ENCODE data around the gene TSNAX.
A peak's percentile ranks its signal among the peaks of the same experiment; 100 is the strongest.

Gene TSNAX

DNA sequence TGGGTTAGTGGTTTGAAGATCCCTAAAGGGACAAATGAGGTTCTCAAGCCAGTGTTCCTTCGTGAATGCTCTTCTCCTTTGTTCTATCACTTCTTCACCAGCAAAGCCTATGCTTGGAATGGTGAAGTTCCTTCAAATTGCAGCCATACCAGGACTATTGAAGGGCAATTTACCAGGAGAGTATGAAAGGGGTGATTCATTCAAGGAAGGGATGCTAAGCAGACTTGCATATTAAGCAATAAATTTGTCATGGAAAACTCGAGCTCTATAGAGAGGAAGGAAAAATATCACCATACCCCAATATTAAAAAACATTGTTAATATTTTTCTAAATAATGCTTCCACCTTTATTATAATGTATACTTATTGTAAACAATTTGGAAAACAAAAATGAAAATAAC, 9.3 kb upstream of the TSNAX start:
- DNase-seq = no peak

DNA sequence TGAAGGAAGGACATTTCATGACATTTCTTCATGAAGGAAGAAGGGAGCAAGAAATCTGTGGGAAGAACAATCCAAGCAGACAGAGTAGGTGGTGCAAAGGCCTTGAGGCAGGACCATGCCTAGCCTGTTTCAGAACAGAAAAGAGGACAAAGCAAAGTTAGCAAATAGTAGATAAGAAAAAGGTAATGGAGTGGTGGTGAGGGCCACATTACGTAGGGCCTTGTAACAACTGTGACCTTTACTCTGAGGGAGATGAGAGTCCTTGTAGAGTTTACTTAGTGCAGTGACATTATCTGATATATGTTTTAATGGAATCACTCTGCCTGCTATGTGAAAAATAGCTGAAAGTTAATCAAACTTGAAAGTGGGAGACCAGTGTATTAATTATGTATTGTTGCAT, 6.4 kb upstream of the TSNAX start:
- DNase-seq = no peak

GRCh38 chr1:231522931-231523642, 5.4 kb upstream of the TSNAX start:
- no peak for DNase-seq

DNA sequence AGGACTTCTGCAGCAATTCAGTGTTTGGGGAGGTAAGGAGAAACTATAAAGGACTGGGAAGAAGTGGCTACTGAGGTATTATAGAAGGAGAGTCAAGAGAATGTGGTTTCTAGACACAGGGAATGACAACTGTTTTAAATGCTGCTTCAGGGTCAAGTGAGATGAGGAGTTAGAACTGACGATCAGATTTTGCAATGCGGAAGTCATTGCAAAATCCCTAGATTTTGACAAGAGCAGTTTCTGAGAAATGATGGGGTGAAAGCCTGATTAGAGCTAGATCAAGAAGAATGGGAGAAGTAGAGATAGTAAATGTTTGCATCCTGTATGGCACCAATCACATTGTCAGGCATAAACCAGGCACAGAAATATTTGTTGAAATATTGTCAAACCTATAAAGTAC, 4.7 kb upstream of the TSNAX start:
- no peak for DNase-seq

DNA sequence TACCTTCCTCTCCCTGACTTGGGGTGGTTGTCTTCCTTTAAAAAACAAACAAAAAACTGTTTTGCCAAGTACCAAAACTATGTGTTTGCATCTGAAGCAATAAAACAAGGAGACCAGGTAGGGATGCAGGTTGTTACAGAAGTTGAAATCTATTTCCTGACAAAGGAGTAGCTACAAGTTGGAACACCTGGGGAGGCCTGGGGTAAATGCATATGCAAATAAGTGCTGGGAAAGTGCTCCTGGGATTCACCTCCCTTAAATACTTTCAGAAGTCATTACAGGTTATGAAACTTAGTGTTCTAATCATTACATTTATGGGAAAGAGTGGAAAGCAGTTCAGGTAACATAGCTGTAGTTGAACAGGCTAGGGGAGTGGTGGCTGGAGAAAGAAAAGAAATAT, 1.9 kb upstream of the TSNAX start:
- no peak for DNase-seq

DNA sequence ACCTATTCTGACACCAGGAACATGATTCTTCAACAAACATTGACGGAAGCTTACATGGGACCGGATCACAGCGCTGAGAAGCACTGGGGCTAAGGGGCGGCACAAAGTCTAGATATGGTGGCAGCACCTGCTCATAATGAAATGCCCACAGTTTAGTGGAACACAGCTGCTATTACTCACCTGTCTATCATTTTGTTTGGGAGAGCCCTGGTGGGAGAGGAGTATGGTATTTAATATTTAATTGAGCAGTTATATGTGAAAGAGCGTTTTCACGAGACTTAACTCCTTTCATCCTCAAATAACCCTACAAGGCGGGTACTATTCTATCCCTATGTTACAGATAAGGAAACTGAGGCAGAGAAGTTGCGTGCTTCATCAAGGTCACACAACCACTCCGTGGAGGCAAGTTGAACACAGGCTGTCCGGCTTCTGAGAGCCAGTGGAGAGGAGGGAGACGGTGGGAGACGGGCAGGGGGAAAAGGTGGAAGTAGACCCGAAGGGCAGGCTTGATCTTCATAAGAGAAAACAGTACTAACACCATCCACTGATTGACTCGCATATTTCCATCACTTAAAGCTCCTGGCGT, 790 bp upstream of the TSNAX start:
- DNase-seq = no peak

DNA sequence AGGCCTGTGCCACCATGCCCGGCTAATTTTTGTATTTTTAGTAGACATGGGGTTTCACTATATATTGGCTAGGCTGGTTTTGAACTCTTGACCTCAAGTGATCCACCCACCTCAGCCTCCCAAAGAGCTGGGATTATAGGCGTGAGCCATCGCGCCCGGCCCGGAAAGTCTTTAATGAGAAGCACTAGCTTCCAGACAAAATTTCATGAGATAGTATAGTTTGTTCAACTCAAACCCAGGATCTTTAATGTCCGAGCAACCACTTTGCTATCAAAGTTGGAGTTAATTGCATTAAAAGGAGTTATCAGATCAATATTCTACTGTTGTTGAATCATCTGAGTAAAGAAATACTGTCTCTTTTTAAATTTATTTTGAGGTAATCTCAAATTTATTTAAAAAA, 4.8 kb downstream of the TSNAX start:
- no peak for DNase-seq

- DNase-seq = no peak
These were observed 6.3 kb downstream of the TSNAX start for GRCh38 chr1:231534703-231535159.

GRCh38 chr1:231536099-231536498, 7.6 kb downstream of the TSNAX start:
- no peak for DNase-seq

DNA sequence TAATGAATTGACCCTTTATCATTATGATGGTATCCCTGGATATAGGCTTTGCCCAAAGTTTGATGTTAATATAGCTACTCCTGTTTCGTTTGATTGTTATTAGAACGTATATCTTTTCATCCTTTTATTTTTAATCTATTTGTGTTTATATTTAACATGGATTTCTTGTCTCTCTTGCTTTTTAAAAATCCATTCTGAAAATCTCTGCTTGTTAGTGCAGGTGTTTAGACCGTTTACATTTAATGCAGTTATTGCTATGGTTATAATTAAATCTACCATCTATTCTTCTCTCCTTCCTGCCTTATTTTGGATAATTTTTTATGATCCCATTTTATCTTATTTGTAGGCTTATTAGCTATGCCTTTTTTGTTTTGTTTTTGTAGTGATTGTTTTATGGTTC, 12.4 kb downstream of the TSNAX start:
- DNase-seq = no peak

GRCh38 chr1:231541842-231542241, 13.4 kb downstream of the TSNAX start:
- no peak for DNase-seq

DNA sequence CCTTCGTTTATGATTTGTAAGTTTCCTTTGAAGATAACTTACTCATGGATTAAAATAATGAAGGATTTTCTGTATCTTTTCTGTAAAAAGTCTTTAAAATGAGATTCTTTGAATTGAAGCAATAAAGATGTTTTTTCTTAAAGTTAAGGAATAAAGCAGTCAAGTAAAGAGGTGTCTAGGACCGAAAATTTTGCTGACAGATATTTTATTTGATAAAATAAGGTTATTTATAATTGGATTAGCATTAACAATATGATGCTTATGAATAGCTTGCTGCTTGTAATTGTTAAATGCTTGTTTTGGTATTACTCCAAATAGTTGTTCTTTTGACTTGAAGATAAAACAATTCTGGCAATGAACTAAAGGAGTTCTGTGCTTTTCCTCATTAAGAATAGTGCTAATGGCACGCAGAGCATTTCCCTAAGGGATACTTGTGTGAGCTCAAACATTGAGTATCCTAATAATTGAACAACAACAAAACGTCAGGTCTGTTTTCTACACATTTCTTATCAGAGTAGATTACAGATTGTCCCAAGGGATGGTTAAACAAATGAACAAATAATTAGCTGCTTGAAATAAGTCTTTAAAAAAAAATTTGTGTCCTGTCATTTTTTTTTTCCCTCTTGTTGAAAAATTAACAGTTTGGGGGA, 16.6 kb downstream of the TSNAX start:
- DNase-seq = no peak

DNA sequence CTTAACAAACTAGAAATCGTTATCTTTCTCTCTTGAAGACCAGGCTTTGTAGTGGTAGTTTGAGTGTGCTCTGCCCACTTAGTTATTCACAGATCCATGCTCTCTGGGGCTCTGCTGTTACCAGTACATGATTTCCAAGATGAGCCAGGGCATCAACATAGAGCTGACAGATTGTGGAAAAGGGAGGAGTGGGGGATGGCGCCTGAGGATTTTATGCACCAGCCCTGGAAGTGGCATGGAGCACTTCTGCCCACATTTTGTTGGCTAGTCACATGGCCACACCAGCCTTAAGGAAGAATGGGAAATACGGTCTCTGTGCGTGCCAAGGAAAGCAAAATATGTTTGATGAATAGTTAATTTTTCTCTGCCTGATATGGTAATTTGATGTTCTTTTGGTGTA, 18.2 kb downstream of the TSNAX start:
- no peak for DNase-seq

DNA sequence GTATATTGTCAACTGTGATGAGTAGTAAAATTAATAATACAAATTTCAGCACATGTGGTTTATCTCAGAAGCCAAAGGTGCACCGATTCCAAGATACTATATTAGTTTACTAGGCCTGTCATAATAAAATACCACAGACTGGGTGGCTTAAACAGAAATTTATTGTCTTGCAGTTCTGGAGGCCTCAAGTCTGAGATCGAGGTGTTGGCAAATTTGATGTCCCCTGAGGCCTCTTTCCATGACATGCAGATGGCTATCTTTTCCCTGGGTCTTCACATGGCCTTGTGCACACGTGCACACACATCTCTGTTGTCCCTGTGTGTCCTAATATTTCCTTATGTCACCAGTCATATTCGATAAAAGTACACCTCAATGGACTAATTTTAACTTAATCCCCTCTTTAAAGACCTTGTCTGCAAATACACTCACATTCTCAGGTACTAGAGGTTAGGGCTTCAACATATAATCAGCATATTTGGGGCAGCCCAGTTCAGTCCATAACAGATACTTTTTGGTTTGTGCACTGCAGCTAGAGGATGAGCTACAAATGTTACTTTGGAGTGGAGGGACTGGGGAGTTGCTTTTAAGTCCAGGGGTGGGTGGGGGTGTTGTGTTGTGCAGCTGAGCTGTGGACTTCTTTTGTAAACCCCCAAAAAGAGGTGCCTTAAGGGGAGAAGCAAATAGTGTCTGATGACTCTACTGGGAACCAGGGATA, 21.4 kb downstream of the TSNAX start:
- no peak for DNase-seq

GRCh38 chr1:231550448-231550781, 21.9 kb downstream of the TSNAX start:
- DNase-seq = peak in 1 of 2 donors; percentile 8

GRCh38 chr1:231553320-231553719, 24.9 kb downstream of the TSNAX start:
- no peak for DNase-seq

- DNase-seq = no peak
These were observed 26.5 kb downstream of the TSNAX start for GRCh38 chr1:231554969-231555368.

DNA sequence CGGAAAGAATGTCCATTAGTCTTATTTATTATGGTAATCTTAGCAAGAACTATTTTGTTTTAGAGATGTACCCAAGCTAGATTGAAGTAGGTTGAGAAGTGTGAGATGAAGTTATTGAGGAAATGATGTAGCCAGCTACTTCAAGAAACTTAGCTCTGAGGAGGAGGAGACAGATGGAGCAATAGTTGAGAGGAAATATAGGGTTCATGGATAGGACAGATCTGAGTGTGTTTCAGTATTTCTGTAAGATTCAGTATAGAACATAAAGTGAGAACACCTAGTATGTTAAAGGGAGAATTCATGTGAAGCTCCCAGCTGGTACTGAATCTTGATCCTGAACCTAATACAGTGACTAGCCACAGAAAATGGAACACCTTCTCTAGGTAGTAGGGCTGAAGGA, 28.9 kb downstream of the TSNAX start:
- DNase-seq = no peak

DNA sequence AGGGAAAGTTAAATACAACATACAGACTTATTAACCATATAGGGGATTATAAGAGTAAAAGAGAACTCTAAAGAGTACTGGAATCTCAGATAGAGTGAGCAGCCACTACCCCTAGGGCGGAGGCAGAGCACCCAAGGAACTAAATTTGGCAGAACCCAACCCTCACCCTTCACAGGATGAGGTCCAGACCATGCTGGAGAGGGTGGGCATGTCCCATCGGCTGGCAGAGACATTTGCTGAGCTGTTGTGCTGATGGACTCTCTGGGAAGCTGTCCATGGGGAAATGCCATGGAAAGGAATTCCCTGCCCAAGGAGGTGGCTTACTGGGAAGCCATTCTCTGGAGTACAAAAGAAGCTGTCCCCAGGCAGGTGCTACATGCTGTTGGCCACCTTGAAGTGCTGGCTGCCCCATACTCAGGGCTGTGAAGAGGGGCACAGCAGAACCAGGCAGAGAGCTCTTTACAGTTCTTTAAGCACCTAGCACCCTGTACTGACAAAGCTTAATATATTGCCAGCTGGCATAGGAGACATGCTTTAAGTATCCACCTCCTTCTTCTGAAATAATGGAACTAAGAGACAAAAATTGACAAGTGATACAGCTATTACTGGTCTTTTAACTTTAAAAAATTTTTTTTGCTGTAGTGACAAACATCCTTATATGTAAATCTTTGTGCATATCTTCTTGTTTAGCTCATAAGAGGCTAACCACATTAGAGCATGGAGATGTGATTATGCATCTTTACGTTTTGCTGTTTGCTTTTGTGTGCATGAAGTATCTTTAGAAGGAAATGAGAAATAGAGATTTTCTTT, 29.6 kb downstream of the TSNAX start:
- no peak for DNase-seq

GRCh38 chr1:231558708-231559185, 30.3 kb downstream of the TSNAX start:
- DNase-seq = no peak

DNA sequence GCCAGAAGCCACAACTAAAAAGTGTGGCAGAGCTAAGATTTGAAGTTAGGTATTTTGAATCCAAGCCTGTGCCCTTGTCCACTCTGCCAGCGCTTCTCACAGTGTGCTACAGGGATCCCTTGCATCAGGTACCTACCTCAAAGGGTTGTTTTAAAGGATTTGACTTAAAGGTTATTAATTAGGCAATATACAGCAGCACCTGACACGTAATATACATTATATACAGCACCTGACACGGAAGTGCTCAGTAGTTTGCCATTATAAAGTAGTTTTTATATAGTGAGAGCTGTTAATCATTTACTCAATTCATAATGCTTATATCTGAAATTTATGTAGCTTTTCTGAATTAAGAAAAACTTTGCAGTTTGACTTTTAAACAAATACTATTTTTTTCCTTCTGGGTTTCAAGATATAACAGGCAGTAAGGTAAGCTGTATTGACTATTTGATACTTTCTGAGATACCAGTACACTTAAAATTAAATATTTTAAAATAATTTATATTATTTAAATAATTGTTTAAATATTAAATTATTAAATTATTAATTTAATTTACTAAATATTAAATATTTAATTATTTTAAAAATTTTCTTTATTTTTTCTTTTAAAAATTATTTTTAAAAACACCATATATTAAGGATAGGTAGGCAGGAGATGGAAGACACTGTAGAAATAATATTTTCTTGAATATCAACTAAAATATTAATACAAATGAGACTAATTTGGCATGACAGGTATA, 33.3 kb downstream of the TSNAX start:
- DNase-seq = no peak

- no peak for DNase-seq
These were observed 34.8 kb downstream of the TSNAX start for GRCh38 chr1:231563247-231563646.

Measured in stimulated activated CD4-positive, alpha-beta T cell treated with anti-CD3 and anti-CD28 coated beads, Interleukin-2, amount 100 ng/mL, for 24 hours (primary cell).